ENCODE results near the gene LEAP2. TPM values are rescaled to one million over a fixed set of nuclear protein-coding genes. Genes with fewer than 3 reads are reported as not detected.

Gene LEAP2
- total RNA-seq (2022; extraction: Qiagen RNA extraction; ENCODE audit: low read depth), result 0.56 to 1.1 TPM (median 0.76 TPM) in 5 replicates

DNA sequence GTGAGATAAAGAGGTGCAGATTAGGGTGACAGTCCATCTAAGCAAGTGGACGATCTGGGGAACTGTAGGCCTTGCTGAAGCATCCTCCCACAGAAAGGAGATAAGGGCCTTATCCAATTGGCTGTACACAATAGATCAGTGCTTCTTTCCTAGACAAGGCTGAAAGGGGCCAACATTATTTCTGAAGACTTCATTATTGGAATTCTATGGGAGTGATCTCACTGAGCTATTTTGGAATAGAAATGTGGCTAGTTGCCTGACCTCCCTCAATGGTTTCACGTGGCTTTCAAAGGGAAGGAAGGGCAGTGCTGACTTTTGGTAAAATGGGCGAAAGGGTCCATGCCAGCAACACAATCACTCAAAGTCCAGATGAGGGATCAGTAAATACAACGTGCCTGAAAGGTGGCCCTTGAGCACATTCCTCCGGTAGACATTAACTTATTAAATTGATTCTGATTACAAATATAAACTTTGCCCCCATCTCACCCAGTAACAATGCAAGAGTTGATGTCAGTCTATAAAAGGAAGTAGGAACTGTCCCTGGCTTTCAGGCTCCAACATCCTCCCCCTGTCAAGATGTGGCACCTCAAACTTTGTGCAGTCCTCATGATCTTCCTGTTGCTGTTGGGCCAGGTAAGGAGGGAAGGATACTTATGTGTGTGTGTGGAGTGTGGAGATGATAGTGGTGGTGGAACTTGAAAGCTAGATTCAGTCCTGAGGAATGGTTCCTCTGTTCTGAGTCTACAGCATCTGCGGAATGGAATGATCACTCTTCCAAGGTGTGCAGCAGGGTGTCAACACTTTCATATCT is at the start of gene LEAP2:
LEAP2 (plus strand) TSS at position 550 of the 811 bp plus-strand sequence; CDS start at position 577, 27 bp downstream.

DNA sequence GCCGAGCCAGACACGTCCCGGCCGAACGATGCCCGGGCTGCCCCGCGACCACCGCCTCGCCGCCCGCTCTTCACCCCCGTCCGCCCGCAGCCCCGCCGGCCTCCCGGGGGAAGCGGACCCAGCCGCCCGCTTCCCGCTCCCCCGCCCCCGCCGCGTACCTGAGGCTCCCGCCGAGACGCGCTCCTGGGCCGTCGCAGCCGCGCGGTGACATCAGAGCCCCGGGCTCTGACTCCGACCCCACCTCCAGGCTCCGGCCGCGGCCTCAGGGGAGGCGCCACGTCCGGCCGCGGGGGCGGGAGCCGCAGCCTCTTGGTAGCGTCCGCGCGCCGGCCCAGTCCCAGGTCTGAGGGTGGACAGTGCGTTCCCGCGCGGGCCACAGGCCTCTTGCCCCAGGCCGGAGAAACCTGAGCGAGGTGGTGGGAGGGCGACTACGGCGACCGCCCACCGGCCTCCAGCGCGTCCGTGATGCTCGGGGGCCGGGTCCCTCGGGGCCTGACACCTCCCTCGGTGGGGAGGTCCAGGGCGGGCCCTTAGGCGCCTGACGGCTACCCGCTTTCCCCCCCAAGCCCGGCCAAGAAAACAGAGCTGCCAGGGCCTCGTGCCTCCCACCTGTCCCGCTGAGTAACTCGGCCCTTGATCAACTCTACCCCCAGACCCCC is 42.9 kb upstream of the LEAP2 start, which contains the start of gene SHROOM1:
SHROOM1 (minus strand) TSS at position 212 of the 659 bp plus-strand sequence. CDS start 4,507 bp downstream, outside the sequence.

DNA sequence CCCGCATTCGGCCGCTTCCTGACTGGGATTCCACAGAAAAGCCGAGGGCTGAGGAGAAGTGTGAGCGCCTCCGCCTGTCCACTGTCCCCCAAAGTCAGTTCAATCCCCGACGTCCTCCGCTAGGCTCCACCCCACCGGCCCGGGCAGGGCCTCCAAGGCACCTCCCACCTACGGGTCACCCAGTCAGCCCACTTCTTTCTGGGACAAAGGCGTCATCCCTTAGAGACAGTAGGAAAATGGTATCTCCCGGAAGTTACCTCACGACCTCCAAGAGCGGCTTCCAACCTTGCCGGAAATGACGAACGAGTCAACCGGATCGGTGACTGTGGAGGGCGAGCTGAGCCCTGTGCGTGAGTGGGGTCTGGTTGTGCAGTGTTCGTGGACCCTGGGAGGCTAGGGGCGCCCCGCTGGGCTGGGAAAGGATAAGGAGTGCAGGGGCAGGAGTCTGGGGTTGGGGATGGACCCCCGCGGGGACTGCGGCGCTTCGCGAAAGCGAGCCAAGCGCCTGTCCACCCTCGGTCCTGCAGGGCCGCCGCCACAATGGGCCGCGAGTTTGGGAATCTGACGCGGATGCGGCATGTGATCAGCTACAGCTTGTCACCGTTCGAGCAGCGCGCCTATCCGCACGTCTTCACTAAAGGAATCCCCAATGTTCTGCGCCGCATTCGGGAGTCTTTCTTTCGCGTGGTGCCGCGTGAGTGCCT is 7.0 kb upstream of the LEAP2 start, which contains the start of the genes GDF9 and UQCRQ:
GDF9 (minus strand) TSS at position 128 of the 704 bp plus-strand sequence. CDS start 1,936 bp downstream, outside the sequence.
UQCRQ (plus strand) TSS at position 301 of the 704 bp plus-strand sequence; CDS start at position 541, 240 bp downstream.

Other genes starting within 250 kb of the LEAP2 start
- gene IL13, start 215.5 kb upstream of the LEAP2 start, total RNA-seq (2022; extraction: Qiagen RNA extraction; ENCODE audit: low read depth), result 0.07 to 0.24 TPM in 2 of 5 replicates, not detected in the others
- not detected in 5 replicates for gene IL4, start 199.7 kb upstream of the LEAP2 start, total RNA-seq (2022; extraction: Qiagen RNA extraction; ENCODE audit: low read depth)
- gene KIF3A, start 136.1 kb upstream of the LEAP2 start, total RNA-seq (2022; extraction: Qiagen RNA extraction; ENCODE audit: low read depth), result 7.1 to 12.0 TPM (median 10.0 TPM) in 5 replicates
- 0.07 to 0.26 TPM (median 0.14 TPM) in 5 replicates for gene CCNI2, start 126.2 kb upstream of the LEAP2 start, total RNA-seq (2022; extraction: Qiagen RNA extraction; ENCODE audit: low read depth)
- gene SEPTIN8, start 96.4 kb upstream of the LEAP2 start, total RNA-seq (2022; extraction: Qiagen RNA extraction; ENCODE audit: low read depth), result 13.0 to 21.5 TPM (median 18.9 TPM) in 5 replicates
- gene SOWAHA, start 60.4 kb upstream of the LEAP2 start, total RNA-seq (2022; extraction: Qiagen RNA extraction; ENCODE audit: low read depth), result 0.16 to 0.17 TPM (median 0.17 TPM) in 4 of 5 replicates, not detected in the other
- gene SHROOM1, start 43.0 kb upstream of the LEAP2 start, total RNA-seq (2022; extraction: Qiagen RNA extraction; ENCODE audit: low read depth), result 6.0 to 11.4 TPM (median 9.4 TPM) in 5 replicates
- 0.09 to 0.24 TPM (median 0.18 TPM) in 5 replicates for gene GDF9, start 7.2 kb upstream of the LEAP2 start, total RNA-seq (2022; extraction: Qiagen RNA extraction; ENCODE audit: low read depth)
- gene UQCRQ, start 7.0 kb upstream of the LEAP2 start, total RNA-seq (2022; extraction: Qiagen RNA extraction; ENCODE audit: low read depth), result 367 to 625 TPM (median 509 TPM) in 5 replicates
- gene AFF4, start 90.0 kb downstream of the LEAP2 start, total RNA-seq (2022; extraction: Qiagen RNA extraction; ENCODE audit: low read depth), result 10.8 to 25.6 TPM (median 23.3 TPM) in 5 replicates
- 30.4 to 36.9 TPM (median 31.4 TPM) in 5 replicates for gene ZCCHC10, start 152.9 kb downstream of the LEAP2 start, total RNA-seq (2022; extraction: Qiagen RNA extraction; ENCODE audit: low read depth)
- 172 to 202 TPM (median 188 TPM) in 5 replicates for gene HSPA4, start 178.3 kb downstream of the LEAP2 start, total RNA-seq (2022; extraction: Qiagen RNA extraction; ENCODE audit: low read depth)

All from A549 treated with RU486 at 1 μM for 4 hours (cell line).